ENCODE data around the gene SIX1.

Gene SIX1

GRCh38 chr14:60647081-60647836, 2.0 kb downstream of the SIX1 start:
- TF ChIP-seq CTCF (IDR thresholded peaks at IDR 0.05; ENCODE audit: low read depth, low read length, missing control alignments), result no peak
- H3K4me3 ChIP-seq (ENCODE audit: low read depth, low read length), result peak overlapping the region; percentile 62

GRCh38 chr14:60646226-60646818, 3.0 kb downstream of the SIX1 start:
- peak overlapping the region; percentile 62 for H3K4me3 ChIP-seq (ENCODE audit: low read depth, low read length)
- no peak for TF ChIP-seq CTCF (IDR thresholded peaks at IDR 0.05; ENCODE audit: low read depth, low read length, missing control alignments)
- no peak for DNase-seq (ENCODE audit: low read depth)
- in situ Hi-C loops (cut with HindIII; ENCODE audit: low sequenced_read_pairs), result loop anchor here (10.0 kb wide), 1 partner anchor 378 kb away; no protein-coding TSS in a partner anchor

More at GRCh38 chr14:60647081-60647836, 2.0 kb downstream of the SIX1 start:
- DNase-seq (ENCODE audit: low read depth), result no peak
- in situ Hi-C loops (cut with HindIII; ENCODE audit: low sequenced_read_pairs), result loop anchor here (10.0 kb wide), 1 partner anchor 378 kb away; no protein-coding TSS in a partner anchor

- H3K4me3 ChIP-seq (ENCODE audit: low read depth, low read length), result peak overlapping the region; percentile 62
- no peak for TF ChIP-seq CTCF (IDR thresholded peaks at IDR 0.05; ENCODE audit: low read depth, low read length, missing control alignments)
- in situ Hi-C loops (cut with HindIII; ENCODE audit: low sequenced_read_pairs), result loop anchor here (10.0 kb wide), 1 partner anchor 380 kb away; no protein-coding TSS in a partner anchor
- DNase-seq (ENCODE audit: low read depth), result no peak
These were observed 4.0 kb downstream of the SIX1 start for GRCh38 chr14:60645126-60645741.

GRCh38 chr14:60644666-60645065, 4.6 kb downstream of the SIX1 start:
- in situ Hi-C loops (cut with HindIII; ENCODE audit: low sequenced_read_pairs), result loop anchor here (5.0 to 10.0 kb wide), 2 partner anchors 77 to 380 kb away; no protein-coding TSS in a partner anchor
- TF ChIP-seq CTCF (IDR thresholded peaks at IDR 0.05; ENCODE audit: low read depth, low read length, missing control alignments), result no peak
- peak overlapping the region; percentile 1 for H3K4me3 ChIP-seq (ENCODE audit: low read depth, low read length)
- no peak for DNase-seq (ENCODE audit: low read depth)

- H3K4me3 ChIP-seq (ENCODE audit: low read depth, low read length), result peak overlapping the region; percentile 4
- DNase-seq (ENCODE audit: low read depth), result no peak
- in situ Hi-C loops (cut with HindIII; ENCODE audit: low sequenced_read_pairs), result loop anchor here (5.0 to 10.0 kb wide), 2 partner anchors 76 to 381 kb away; no protein-coding TSS in a partner anchor
- TF ChIP-seq CTCF (IDR thresholded peaks at IDR 0.05; ENCODE audit: low read depth, low read length, missing control alignments), result no peak
These were observed 5.6 kb downstream of the SIX1 start for GRCh38 chr14:60643463-60644314.

GRCh38 chr14:60643141-60643462, 6.2 kb downstream of the SIX1 start:
- H3K4me3 ChIP-seq (ENCODE audit: low read depth, low read length), result no peak overlapping the region

More at GRCh38 chr14:60643141-60643462, 6.2 kb downstream of the SIX1 start:
- in situ Hi-C loops (cut with HindIII; ENCODE audit: low sequenced_read_pairs), result loop anchor here (5.0 to 10.0 kb wide), 2 partner anchors 76 to 382 kb away; no protein-coding TSS in a partner anchor
- DNase-seq (ENCODE audit: low read depth), result no peak
- TF ChIP-seq CTCF (IDR thresholded peaks at IDR 0.05; ENCODE audit: low read depth, low read length, missing control alignments), result no peak
